Osteocyte (in vitro differentiated cells): Measurements from ENCODE around the gene PLXNA2. TPM values are rescaled to one million over a fixed set of nuclear protein-coding genes. Genes with fewer than 3 reads are reported as not detected.

Experiments
- DNase-seq: peaks from one replicate; pipeline ENCODE4 v3.0.0; 2021; ENCODE audit warnings: mixed read lengths; ENCODE audit not compliant: unreplicated experiment; ENCODE audit errors: extremely low spot score
- H3K27ac Mint-ChIP-seq: one replicate; pipeline ENCODE4 v1.8.0; 2021; ENCODE audit warnings: mild to moderate bottlenecking, mixed read lengths; ENCODE audit not compliant: unreplicated experiment
- H3K27me3 Mint-ChIP-seq: one replicate; pipeline ENCODE4 v1.8.0; 2021; ENCODE audit warnings: mixed read lengths; ENCODE audit not compliant: unreplicated experiment
- H3K36me3 Mint-ChIP-seq: one replicate; pipeline ENCODE4 v1.8.0; 2021; ENCODE audit warnings: mixed read lengths; ENCODE audit not compliant: unreplicated experiment
- H3K4me1 Mint-ChIP-seq: one replicate; pipeline ENCODE4 v1.8.0; 2021; ENCODE audit warnings: mixed read lengths; ENCODE audit not compliant: unreplicated experiment
- H3K4me3 Mint-ChIP-seq: one replicate; pipeline ENCODE4 v1.8.0; 2021; ENCODE audit warnings: mild to moderate bottlenecking, moderate library complexity, mixed read lengths; ENCODE audit not compliant: unreplicated experiment
- H3K9me3 Mint-ChIP-seq: one replicate; pipeline ENCODE4 v1.8.0; 2021; ENCODE audit warnings: mixed read lengths; ENCODE audit not compliant: unreplicated experiment
- total RNA-seq: library from RNA; stranded (reverse); gene quantifications from 2 replicates; pipeline ENCODE4 v1.2.1, GENCODE V29; 2021
- TF ChIP-seq, protein P1 (sequence below): fragments of 200-600 bp; sonication (generic); IDR thresholded peaks from 2 replicates; pipeline ENCODE4 v1.5.0; 2021; ENCODE audit warnings: antibody characterized with exemption, mild to moderate bottlenecking, moderate library complexity

Gene PLXNA2
- total RNA-seq, 1 donor from 2014 or later = 19.5 TPM

GRCh38 chr1:208150833-208151458 lies 93.2 kb downstream of the PLXNA2 start:
- Mint-ChIP-seq H3K4me1 (peaks cover 7% of the 10 kb centered on the region), H3K4me3 (no peak overlapping the region), H3K27ac (no peak overlapping the region), H3K27me3 (no peaks in the 10 kb centered on the region), H3K36me3 (no peaks in the 10 kb centered on the region), H3K9me3 (no peaks in the 10 kb centered on the region)
- DNase-seq = no peak
- TF ChIP-seq, protein P1, sequence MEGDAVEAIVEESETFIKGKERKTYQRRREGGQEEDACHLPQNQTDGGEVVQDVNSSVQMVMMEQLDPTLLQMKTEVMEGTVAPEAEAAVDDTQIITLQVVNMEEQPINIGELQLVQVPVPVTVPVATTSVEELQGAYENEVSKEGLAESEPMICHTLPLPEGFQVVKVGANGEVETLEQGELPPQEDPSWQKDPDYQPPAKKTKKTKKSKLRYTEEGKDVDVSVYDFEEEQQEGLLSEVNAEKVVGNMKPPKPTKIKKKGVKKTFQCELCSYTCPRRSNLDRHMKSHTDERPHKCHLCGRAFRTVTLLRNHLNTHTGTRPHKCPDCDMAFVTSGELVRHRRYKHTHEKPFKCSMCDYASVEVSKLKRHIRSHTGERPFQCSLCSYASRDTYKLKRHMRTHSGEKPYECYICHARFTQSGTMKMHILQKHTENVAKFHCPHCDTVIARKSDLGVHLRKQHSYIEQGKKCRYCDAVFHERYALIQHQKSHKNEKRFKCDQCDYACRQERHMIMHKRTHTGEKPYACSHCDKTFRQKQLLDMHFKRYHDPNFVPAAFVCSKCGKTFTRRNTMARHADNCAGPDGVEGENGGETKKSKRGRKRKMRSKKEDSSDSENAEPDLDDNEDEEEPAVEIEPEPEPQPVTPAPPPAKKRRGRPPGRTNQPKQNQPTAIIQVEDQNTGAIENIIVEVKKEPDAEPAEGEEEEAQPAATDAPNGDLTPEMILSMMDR = no peak

- H3K36me3 Mint-ChIP-seq = no peaks in the 10 kb centered on the region
- no peak overlapping the region for H3K27ac Mint-ChIP-seq
- no peak overlapping the region for H3K4me3 Mint-ChIP-seq
- no peak for DNase-seq
- no peaks in the 10 kb centered on the region for H3K9me3 Mint-ChIP-seq
- no peaks in the 10 kb centered on the region for H3K27me3 Mint-ChIP-seq
- peaks cover 10% of the 10 kb centered on the region for H3K4me1 Mint-ChIP-seq
- TF ChIP-seq, protein P1 = no peak
These were observed 94.2 kb downstream of the PLXNA2 start for GRCh38 chr1:208149776-208150514.

- no peaks in the 10 kb centered on the region for H3K9me3 Mint-ChIP-seq
- no peaks in the 10 kb centered on the region for H3K36me3 Mint-ChIP-seq
- peaks cover 6% of the 10 kb centered on the region for H3K4me1 Mint-ChIP-seq
- no peak for DNase-seq
- no peaks in the 10 kb centered on the region for H3K27me3 Mint-ChIP-seq
- no peak overlapping the region for H3K4me3 Mint-ChIP-seq
- H3K27ac Mint-ChIP-seq = no peak overlapping the region
- TF ChIP-seq, protein P1 = no peak
These were observed 95.0 kb downstream of the PLXNA2 start for GRCh38 chr1:208149213-208149612.

DNA sequence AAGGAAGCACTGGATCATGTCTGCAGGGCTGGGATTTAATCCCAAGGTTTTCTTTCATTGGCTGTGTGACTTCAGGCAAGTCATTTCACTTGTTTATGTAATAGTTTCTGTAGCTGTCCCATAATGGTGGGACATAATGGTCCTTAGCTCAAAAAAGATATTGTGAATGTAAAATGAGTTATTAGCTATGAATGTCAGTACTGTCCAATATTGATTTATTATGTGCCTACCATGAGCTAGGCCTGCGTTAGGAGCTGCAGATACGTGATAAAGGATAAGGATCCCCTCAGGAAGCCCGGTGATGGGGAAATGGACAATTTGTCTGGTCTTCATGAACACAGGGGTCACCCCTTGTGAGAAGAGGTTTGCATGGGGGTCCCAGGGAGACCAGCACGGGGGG lies 95.8 kb downstream of the PLXNA2 start:
- TF ChIP-seq, protein P1 = no peak
- H3K4me1 Mint-ChIP-seq = peaks cover 6% of the 10 kb centered on the region
- no peak overlapping the region for H3K4me3 Mint-ChIP-seq
- H3K27me3 Mint-ChIP-seq = no peaks in the 10 kb centered on the region
- no peaks in the 10 kb centered on the region for H3K9me3 Mint-ChIP-seq
- no peak overlapping the region for H3K27ac Mint-ChIP-seq
- no peaks in the 10 kb centered on the region for H3K36me3 Mint-ChIP-seq
- DNase-seq = no peak

GRCh38 chr1:208146650-208147049 lies 97.5 kb downstream of the PLXNA2 start:
- Mint-ChIP-seq H3K36me3 (no peaks in the 10 kb centered on the region), H3K9me3 (no peaks in the 10 kb centered on the region), H3K4me3 (no peak overlapping the region), H3K27me3 (no peaks in the 10 kb centered on the region), H3K27ac (no peak overlapping the region), H3K4me1 (peaks cover 6% of the 10 kb centered on the region)
- DNase-seq = no peak
- TF ChIP-seq, protein P1 = no peak
